ENCODE results near the gene ZMYND19.

- TF ChIP-seq POLR2A (IDR thresholded peaks at IDR 0.05; ENCODE audit: low read length) (no peak), GATA1 (IDR thresholded peaks at IDR 0.05; ENCODE audit: low read depth, low read length) (no peak)
These were observed 49.8 kb downstream of the ZMYND19 start for GRCh38 chr9:137540536-137540935.
